CD4-positive, alpha-beta memory T cell (primary cell): Measurements from ENCODE around the gene DNM3. TPM values are rescaled to one million over a fixed set of nuclear protein-coding genes. Genes with fewer than 3 reads are reported as not detected.

Experiments used
- CTCF ChIA-PET: fragments of 350-600 bp; sonication (Branson Sonifier 250); formaldehyde crosslinking; loops from one replicate; lab custom pipeline; 2021; ENCODE audit warnings: inconsistent platforms; ENCODE audit not compliant: partially characterized antibody; lab: Charles Lee
- POLR2A ChIA-PET: fragments of 350-600 bp; sonication (Branson Sonifier 250); formaldehyde crosslinking; loops from one replicate; lab custom pipeline; 2021; ENCODE audit not compliant: partially characterized antibody; lab: Charles Lee
- DNase-seq, 5 donors: peaks; one replicate each; pipeline versions ENCODE4 v3.0.0 to v3.0.0-alpha.2; 2020 to 2022; ENCODE audit warnings: mixed read lengths in 1 of 5
- H3K27ac ChIP-seq: one replicate; pipeline ENCODE4 v1.7.0; 2013; ENCODE audit warnings: low read depth, low read length
- H3K27me3 ChIP-seq: 2 replicates; pipeline ENCODE4 v1.7.0; 2013; ENCODE audit warnings: mild to moderate bottlenecking, low read length, moderate library complexity; ENCODE audit not compliant: insufficient read depth
- H3K36me3 ChIP-seq: 2 replicates; pipeline ENCODE4 v1.7.0; 2013; ENCODE audit warnings: mild to moderate bottlenecking, low read length, moderate library complexity; ENCODE audit not compliant: insufficient read depth
- H3K4me1 ChIP-seq: 2 replicates; pipeline ENCODE4 v1.7.0; 2013; ENCODE audit warnings: mild to moderate bottlenecking, low read length, moderate library complexity; ENCODE audit not compliant: insufficient read depth
- H3K4me3 ChIP-seq, 2 donors: one replicate each; pipeline ENCODE4 v1.7.0; 2013; ENCODE audit warnings: low read length in 2 of 2, mild to moderate bottlenecking in 1 of 2
- H3K9me3 ChIP-seq, 2 donors: one replicate each; pipeline ENCODE4 v1.7.0; 2013; ENCODE audit warnings: low read length in 2 of 2, control low read depth in 1 of 2; ENCODE audit not compliant: control insufficient read depth in 1 of 2
- H3K27ac Mint-ChIP-seq, 7 donors: one replicate each; pipeline ENCODE4 v1.8.0; 2020 to 2021; ENCODE audit warnings: mixed read lengths in 7 of 7, mild to moderate bottlenecking in 6 of 7, inconsistent platforms in 3 of 7, moderate library complexity in 3 of 7
- H3K27me3 Mint-ChIP-seq, 2 donors: one replicate each; pipeline ENCODE4 v1.8.0; 2020 to 2021; ENCODE audit warnings: mixed read lengths in 2 of 2
- H3K36me3 Mint-ChIP-seq, 2 donors: one replicate each; pipeline ENCODE4 v1.8.0; 2020 to 2021; ENCODE audit warnings: mixed read lengths in 2 of 2, inconsistent platforms in 1 of 2, mild to moderate bottlenecking in 1 of 2
- H3K4me1 Mint-ChIP-seq, 4 donors: one replicate each; pipeline ENCODE4 v1.8.0; 2020 to 2021; ENCODE audit warnings: mixed read lengths in 4 of 4, mild to moderate bottlenecking in 1 of 4
- H3K4me3 Mint-ChIP-seq, 8 donors: one replicate each; pipeline ENCODE4 v1.8.0; 2020 to 2021; ENCODE audit warnings: mixed read lengths in 8 of 8, mild to moderate bottlenecking in 7 of 8, moderate library complexity in 6 of 8, inconsistent platforms in 3 of 8
- H3K9me3 Mint-ChIP-seq, 8 donors: one replicate each; pipeline ENCODE4 v1.8.0; 2020 to 2021; ENCODE audit warnings: mixed read lengths in 8 of 8, mild to moderate bottlenecking in 5 of 8, inconsistent platforms in 3 of 8, moderate library complexity in 1 of 8
- intact Hi-C: fragments of 100-400 bp; cut with micrococcal nuclease; formaldehyde crosslinking; loops from one replicate; pipeline ENCODE4 v1.15.1; 2023
- polyA plus RNA-seq, 2 donors: library from polyadenylated mRNA; unstranded; fragments of 300-500 nt; fragmentation: Illumina TruSeq; gene quantifications; one replicate each; pipeline ENCODE4 v1.2.3, GENCODE V29; 2021
- total RNA-seq, 2 experiments: library from RNA; stranded (reverse); gene quantifications; one replicate each; pipeline ENCODE4 v1.2.3, GENCODE V29; 2021

The DNM3 gene
- total and polyA plus RNA-seq, 4 experiments from 2014 or later: 0.37 to 2.7 (median 1.4) TPM

GRCh38 chr1:171922999-171923398, 81.7 kb downstream of the DNM3 start:
- intact Hi-C loops: no loop called here
- Mint-ChIP-seq H3K36me3 (peaks cover 0 to 6% of the 10 kb centered on the region in 2 donors), H3K4me3 (no peak overlapping the region), H3K27me3 (no peaks in the 10 kb centered on the region), H3K4me1 (no peaks in the 10 kb centered on the region), H3K27ac (no peak overlapping the region), H3K9me3 (peaks cover 0 to 12% (median 4%) of the 10 kb centered on the region in 8 donors)
- ChIA-PET POLR2A (no interaction called here), CTCF (no interaction called here)
- Histone ChIP-seq H3K4me1 (no peaks in the 10 kb centered on the region), H3K27ac (no peak overlapping the region), H3K9me3 (no peaks in the 10 kb centered on the region), H3K4me3 (no peak overlapping the region), H3K27me3 (no peaks in the 10 kb centered on the region), H3K36me3 (no peaks in the 10 kb centered on the region)
- DNase-seq: no peak

GRCh38 chr1:171929121-171929520, 87.8 kb downstream of the DNM3 start:
- Mint-ChIP-seq H3K9me3 (peaks cover 0 to 12% (median 4%) of the 10 kb centered on the region in 8 donors), H3K27me3 (peaks cover 2 to 4% of the 10 kb centered on the region in 2 donors), H3K4me1 (no peaks in the 10 kb centered on the region), H3K36me3 (peaks cover 0 to 10% of the 10 kb centered on the region in 2 donors), H3K27ac (no peak overlapping the region), H3K4me3 (peak overlapping the region in 1 of 8 donors; percentile 21)
- H3K4me3 ChIP-seq: no peak overlapping the region
- no peak for DNase-seq
- no peaks in the 10 kb centered on the region for H3K36me3 ChIP-seq
- no peaks in the 10 kb centered on the region for H3K4me1 ChIP-seq
- intact Hi-C loops: no loop called here
- no peaks in the 10 kb centered on the region for H3K9me3 ChIP-seq
- H3K27me3 ChIP-seq: no peaks in the 10 kb centered on the region
- CTCF ChIA-PET: interaction anchor here (1.6 kb wide), 1 partner anchor 55 kb away, joined by 5 read pairs; no protein-coding TSS in a partner anchor
- no peak overlapping the region for H3K27ac ChIP-seq
- POLR2A ChIA-PET: no interaction called here

GRCh38 chr1:171931752-171932151, 90.5 kb downstream of the DNM3 start:
- Histone ChIP-seq H3K9me3 (no peaks in the 10 kb centered on the region), H3K36me3 (no peaks in the 10 kb centered on the region), H3K4me3 (no peak overlapping the region), H3K27ac (no peak overlapping the region), H3K4me1 (no peaks in the 10 kb centered on the region), H3K27me3 (no peaks in the 10 kb centered on the region)
- Mint-ChIP-seq H3K4me1 (no peaks in the 10 kb centered on the region), H3K9me3 (peaks cover 0 to 2% (median 0%) of the 10 kb centered on the region in 8 donors), H3K27me3 (peaks cover 2 to 6% of the 10 kb centered on the region in 2 donors), H3K4me3 (no peak overlapping the region), H3K27ac (no peak overlapping the region), H3K36me3 (peaks cover 0 to 5% of the 10 kb centered on the region in 2 donors)
- DNase-seq: no peak
- POLR2A ChIA-PET: no interaction called here
- CTCF ChIA-PET: no interaction called here
- intact Hi-C loops: no loop called here

DNA sequence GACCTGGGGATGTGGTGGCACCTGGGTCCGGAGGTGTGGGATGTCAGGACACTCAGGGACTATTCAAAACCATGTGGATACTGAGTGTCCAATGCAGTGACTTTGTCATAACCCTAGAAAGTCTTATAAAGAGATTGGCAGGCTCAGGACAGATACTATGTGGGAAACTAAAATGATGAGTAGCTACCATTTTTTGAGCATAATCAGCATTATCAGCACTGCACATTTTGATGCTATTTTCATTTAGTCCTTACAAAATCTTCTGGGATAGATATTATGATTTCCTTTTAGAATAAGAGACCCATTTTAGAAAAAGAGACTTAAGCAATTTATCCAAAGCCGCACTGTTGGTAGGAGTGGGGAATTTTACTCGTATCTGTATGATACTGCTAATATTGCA, 93.4 kb downstream of the DNM3 start:
- no peaks in the 10 kb centered on the region for H3K9me3 ChIP-seq
- Mint-ChIP-seq H3K27me3 (peaks cover 2 to 7% of the 10 kb centered on the region in 2 donors), H3K36me3 (peaks cover 0 to 5% of the 10 kb centered on the region in 2 donors), H3K9me3 (no peaks in the 10 kb centered on the region), H3K4me1 (no peaks in the 10 kb centered on the region), H3K4me3 (no peak overlapping the region), H3K27ac (no peak overlapping the region)
- H3K27me3 ChIP-seq: no peaks in the 10 kb centered on the region
- ChIA-PET POLR2A (no interaction called here), CTCF (no interaction called here)
- no peak overlapping the region for H3K27ac ChIP-seq
- H3K4me1 ChIP-seq: no peaks in the 10 kb centered on the region
- no peaks in the 10 kb centered on the region for H3K36me3 ChIP-seq
- H3K4me3 ChIP-seq: no peak overlapping the region
- no peak for DNase-seq
- intact Hi-C loops: no loop called here

GRCh38 chr1:171935086-171935485, 93.8 kb downstream of the DNM3 start:
- no peak overlapping the region for H3K4me3 ChIP-seq
- no peaks in the 10 kb centered on the region for H3K36me3 ChIP-seq
- Mint-ChIP-seq H3K4me3 (no peak overlapping the region), H3K9me3 (no peaks in the 10 kb centered on the region), H3K36me3 (peaks cover 0 to 5% of the 10 kb centered on the region in 2 donors), H3K27me3 (peaks cover 6 to 7% of the 10 kb centered on the region in 2 donors), H3K4me1 (no peaks in the 10 kb centered on the region), H3K27ac (peak overlapping the region in 1 of 7 donors; percentile 68)
- H3K9me3 ChIP-seq: no peaks in the 10 kb centered on the region
- no peak for DNase-seq
- CTCF ChIA-PET: no interaction called here
- POLR2A ChIA-PET: no interaction called here
- H3K27ac ChIP-seq: no peak overlapping the region
- H3K27me3 ChIP-seq: no peaks in the 10 kb centered on the region
- intact Hi-C loops: no loop called here
- no peaks in the 10 kb centered on the region for H3K4me1 ChIP-seq

DNA sequence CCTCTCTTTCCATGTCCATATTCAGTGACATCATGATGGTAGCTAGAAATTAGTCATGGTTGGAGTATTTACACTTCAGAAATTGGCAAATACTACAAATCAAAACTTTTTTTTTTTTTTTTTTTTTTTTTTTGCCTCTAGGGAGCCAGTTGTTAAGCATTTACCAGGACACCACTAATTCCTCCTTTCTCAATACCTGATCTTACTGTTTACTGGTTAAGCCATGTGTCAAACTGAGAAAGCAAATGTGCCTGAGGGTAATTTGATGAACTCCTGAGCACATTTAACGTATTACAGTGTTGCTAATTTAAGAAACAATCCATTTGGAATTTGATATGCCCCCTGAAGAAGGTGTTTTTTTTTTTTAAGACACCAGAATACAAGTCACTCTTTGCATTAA, 94.4 kb downstream of the DNM3 start:
- DNase-seq: no peak
- no peaks in the 10 kb centered on the region for H3K36me3 ChIP-seq
- Mint-ChIP-seq H3K27ac (no peak overlapping the region), H3K4me3 (no peak overlapping the region), H3K9me3 (no peaks in the 10 kb centered on the region), H3K27me3 (peaks cover 4 to 7% of the 10 kb centered on the region in 2 donors), H3K4me1 (no peaks in the 10 kb centered on the region), H3K36me3 (peaks cover 0 to under 1% of the 10 kb centered on the region in 2 donors)
- H3K27me3 ChIP-seq: no peaks in the 10 kb centered on the region
- no peak overlapping the region for H3K4me3 ChIP-seq
- H3K27ac ChIP-seq: no peak overlapping the region
- CTCF ChIA-PET: no interaction called here
- no peaks in the 10 kb centered on the region for H3K9me3 ChIP-seq
- POLR2A ChIA-PET: no interaction called here
- H3K4me1 ChIP-seq: no peaks in the 10 kb centered on the region
- intact Hi-C loops: no loop called here

DNA sequence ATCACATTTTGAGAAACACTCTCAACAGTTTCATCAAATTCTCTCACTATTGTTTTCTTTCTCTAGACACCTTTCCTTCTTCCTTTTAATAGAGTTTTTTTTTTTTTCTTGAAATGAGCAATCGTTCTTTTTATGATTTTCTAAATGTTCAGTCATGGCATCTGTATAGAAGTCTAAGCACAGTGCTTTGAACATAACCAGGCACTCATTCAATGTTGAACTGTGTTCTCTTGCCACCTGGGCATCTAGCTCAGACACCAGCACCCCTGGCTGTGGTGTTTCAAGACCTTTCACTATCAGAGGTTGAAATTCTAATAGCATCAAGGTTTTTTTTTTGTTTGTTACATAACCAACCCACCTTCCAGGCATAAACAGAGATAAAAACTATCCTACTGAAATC, 96.6 kb downstream of the DNM3 start:
- H3K27ac Mint-ChIP-seq: no peak overlapping the region
- intact Hi-C loops: no loop called here
- Histone ChIP-seq H3K4me3 (no peak overlapping the region), H3K36me3 (no peaks in the 10 kb centered on the region), H3K9me3 (no peaks in the 10 kb centered on the region), H3K4me1 (no peaks in the 10 kb centered on the region), H3K27ac (no peak overlapping the region), H3K27me3 (no peaks in the 10 kb centered on the region)
- H3K9me3 Mint-ChIP-seq: peaks cover 0 to 5% (median under 1%) of the 10 kb centered on the region in 8 donors
- H3K4me3 Mint-ChIP-seq: no peak overlapping the region
- peaks cover 4 to 7% of the 10 kb centered on the region in 2 donors for H3K27me3 Mint-ChIP-seq
- no peaks in the 10 kb centered on the region for H3K4me1 Mint-ChIP-seq
- H3K36me3 Mint-ChIP-seq: no peaks in the 10 kb centered on the region
- ChIA-PET POLR2A (no interaction called here), CTCF (no interaction called here)
- DNase-seq: no peak

- intact Hi-C loops: no loop called here
- CTCF ChIA-PET: no interaction called here
Measured at GRCh38 chr1:171939740-171940139, 98.4 kb downstream of the DNM3 start.

More at GRCh38 chr1:171939740-171940139, 98.4 kb downstream of the DNM3 start:
- Histone ChIP-seq H3K27ac (no peak overlapping the region), H3K4me1 (no peaks in the 10 kb centered on the region), H3K9me3 (no peaks in the 10 kb centered on the region), H3K27me3 (no peaks in the 10 kb centered on the region), H3K36me3 (no peaks in the 10 kb centered on the region), H3K4me3 (no peak overlapping the region)
- no peak overlapping the region for H3K27ac Mint-ChIP-seq
- H3K27me3 Mint-ChIP-seq: peaks cover 3 to 4% of the 10 kb centered on the region in 2 donors
- H3K36me3 Mint-ChIP-seq: no peaks in the 10 kb centered on the region
- no peak for DNase-seq
- POLR2A ChIA-PET: no interaction called here
- H3K4me3 Mint-ChIP-seq: no peak overlapping the region
- H3K9me3 Mint-ChIP-seq: peaks cover 0 to 5% (median under 1%) of the 10 kb centered on the region in 8 donors
- no peaks in the 10 kb centered on the region for H3K4me1 Mint-ChIP-seq
